GM19397 (cell line): ENCODE measurements around the gene KLHDC4.
"Not testable (repeated sequence)": the region's sequence is repeated elsewhere in the genome, so short reads cannot be mapped to it uniquely, and the experiment has no call there.

Experiments
- ATAC-seq: cut with Tn5 transposase; IDR thresholded peaks from one replicate; pipeline ENCODE4 v1.9.1; 2021; ENCODE audit warnings: mild to moderate bottlenecking, moderate library complexity; ENCODE audit not compliant: unreplicated experiment

Gene KLHDC4

DNA sequence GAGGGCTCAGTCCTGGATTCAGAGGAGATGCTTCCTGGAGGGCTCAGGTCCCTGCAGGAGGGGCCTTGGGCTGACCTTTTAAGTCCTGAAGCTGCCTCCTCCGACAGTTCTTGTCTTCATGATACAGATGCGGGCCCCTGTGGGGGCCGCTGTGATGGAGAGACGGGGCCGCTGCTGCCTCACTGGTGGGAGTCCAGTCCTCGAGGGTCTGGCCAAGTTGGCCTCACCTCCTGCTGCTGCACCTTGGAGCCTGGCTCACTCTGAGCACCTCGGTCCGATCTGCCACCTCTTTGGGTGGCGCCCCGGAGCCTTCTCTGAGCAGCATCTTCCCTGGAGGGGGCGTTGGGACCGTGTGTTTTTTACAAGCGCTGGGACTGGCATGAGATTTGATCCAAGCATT is 79.1 kb downstream of the KLHDC4 start:
- no peak for ATAC-seq

GRCh38 chr16:87685766-87686165 is 80.0 kb downstream of the KLHDC4 start:
- ATAC-seq = no peak

DNA sequence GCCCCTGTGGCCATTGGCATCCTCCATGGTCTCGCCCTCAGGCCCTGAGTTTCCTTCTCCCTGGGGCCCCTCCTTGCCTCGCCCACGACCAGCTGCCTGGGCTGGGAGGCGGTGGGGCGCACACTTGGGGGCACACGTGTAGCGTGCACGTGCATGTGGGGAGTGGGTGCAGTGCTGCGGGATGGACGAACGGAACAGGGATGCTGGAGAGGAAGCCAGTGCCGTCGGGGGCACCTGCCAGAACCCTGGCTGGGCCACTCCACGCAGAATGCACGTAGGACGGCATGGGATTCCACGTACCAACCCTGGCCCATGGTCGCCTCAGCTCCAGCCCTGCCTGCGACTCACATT is 80.4 kb downstream of the KLHDC4 start:
- ATAC-seq = no peak

- ATAC-seq = no peak
These were observed 80.9 kb downstream of the KLHDC4 start for GRCh38 chr16:87684711-87685404.

GRCh38 chr16:87684106-87684677 is 81.6 kb downstream of the KLHDC4 start:
- no peak for ATAC-seq

GRCh38 chr16:87682852-87683399 is 82.9 kb downstream of the KLHDC4 start:
- ATAC-seq = no peak

GRCh38 chr16:87681981-87682570 is 83.7 kb downstream of the KLHDC4 start:
- ATAC-seq = no peak

DNA sequence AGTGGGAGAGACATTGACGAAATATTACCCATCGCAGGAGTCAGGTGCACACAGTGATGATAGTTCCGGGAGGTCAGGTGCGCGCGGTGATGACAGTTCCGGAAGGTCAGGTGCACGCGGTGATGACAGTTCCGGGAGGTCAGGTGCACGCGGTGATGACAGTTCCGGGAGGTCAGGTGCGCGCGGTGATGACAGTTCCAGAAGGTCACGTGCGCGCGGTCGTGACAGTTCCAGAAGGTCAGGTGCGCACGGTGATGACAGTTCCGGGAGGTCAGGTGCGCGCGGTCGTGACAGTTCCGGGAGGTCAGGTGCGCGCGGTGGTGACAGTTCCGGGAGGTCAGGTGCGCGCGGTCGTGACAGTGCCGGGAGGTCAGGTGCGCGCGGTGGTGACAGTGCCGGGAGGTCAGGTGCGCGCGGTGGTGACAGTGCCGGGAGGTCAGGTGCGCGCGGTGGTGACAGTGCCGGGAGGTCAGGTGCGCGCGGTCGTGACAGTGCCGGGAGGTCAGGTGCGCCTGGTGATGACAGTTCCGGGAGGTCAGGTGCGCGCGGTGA is 84.7 kb downstream of the KLHDC4 start:
- ATAC-seq = not testable (repeated sequence)

GRCh38 chr16:87680272-87680644 is 85.5 kb downstream of the KLHDC4 start:
- ATAC-seq = no peak

- ATAC-seq = no peak
These were observed 86.1 kb downstream of the KLHDC4 start for GRCh38 chr16:87679593-87680271.

GRCh38 chr16:87678618-87679017 is 87.2 kb downstream of the KLHDC4 start:
- no peak for ATAC-seq

DNA sequence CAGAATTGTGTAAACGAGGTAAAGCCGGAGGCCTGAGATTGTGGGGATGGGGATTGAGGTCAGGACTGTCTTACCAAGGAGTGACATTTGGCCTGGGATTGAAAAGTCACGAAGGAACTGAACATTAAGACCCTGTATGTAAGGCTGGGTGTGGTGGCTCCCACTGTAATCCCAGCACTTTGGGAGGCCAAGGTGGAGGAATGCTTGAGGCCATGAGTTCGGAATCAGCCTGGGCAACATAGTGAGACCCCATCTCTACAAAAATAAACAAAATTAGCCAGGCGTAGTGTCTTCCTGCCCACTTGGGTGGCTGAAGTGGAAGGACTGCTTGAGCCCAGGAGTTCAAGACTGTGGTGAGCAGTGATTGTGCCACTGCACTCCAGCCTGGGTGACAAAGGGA is 88.0 kb downstream of the KLHDC4 start:
- ATAC-seq = no peak

- no peak for ATAC-seq
These were observed 90.6 kb downstream of the KLHDC4 start for GRCh38 chr16:87675111-87675719.

DNA sequence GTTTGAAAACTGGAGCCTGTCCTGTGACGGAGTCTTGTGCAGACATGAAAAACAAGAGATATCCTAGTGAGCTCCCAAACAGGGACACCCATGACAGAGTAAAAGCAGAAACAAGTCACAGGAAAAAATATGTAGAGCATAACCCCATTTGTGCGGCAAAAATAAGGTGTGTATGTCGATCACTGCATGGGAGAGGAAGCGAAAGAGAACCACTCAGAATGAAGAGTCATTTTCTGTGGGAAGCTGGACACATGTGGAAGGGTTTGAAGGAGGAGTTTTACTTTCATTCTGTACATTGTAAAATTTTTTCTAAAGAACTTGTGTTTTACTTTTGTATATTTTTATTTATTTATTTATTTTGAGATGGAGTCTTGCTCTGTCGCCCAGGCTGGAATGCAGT is 91.4 kb downstream of the KLHDC4 start:
- no peak for ATAC-seq

- no peak for ATAC-seq
These were observed 94.0 kb downstream of the KLHDC4 start for GRCh38 chr16:87671715-87672270.

GRCh38 chr16:87671221-87671620 is 94.6 kb downstream of the KLHDC4 start:
- ATAC-seq = no peak

DNA sequence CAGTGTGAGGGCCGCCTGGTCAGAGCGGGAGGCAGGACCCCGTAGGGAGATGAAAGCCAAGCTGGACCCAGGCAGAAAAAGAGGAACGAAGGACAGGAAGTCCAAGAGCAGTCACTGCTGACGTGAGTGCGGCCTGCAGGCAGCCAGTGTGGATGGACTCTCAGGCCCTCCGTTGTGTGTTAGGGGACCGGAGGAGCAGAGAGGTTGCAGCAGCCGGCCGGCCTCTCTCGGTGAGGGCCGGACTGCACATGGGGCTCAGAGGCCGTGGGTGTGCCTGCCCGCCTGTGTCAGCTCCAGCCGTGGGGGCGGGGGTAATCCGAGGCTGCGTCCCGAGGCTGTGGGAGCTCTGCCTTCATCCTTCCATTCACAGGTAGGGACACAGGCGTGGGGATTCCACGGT is 96.1 kb downstream of the KLHDC4 start:
- ATAC-seq = no peak

DNA sequence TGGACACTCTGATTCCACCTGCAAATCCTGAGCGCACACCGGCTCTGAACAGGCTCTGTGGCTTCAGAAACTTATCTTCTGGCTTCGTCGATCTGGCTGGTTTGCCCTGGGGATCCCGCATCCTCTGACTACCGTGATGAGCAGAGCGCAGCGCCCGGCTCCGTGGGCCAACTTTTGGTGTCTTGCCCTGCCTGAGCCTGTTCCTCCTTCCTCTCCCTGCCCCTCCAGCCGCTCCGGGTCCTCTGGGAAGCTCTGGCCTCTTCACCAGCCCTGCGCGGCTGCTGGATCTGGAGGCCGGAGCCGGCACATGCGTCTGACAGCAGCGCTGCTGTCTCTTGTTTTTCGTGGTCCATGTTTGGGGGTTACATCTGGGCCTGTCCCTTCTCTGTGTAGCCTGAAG is 97.8 kb downstream of the KLHDC4 start:
- ATAC-seq = no peak

- ATAC-seq = no peak
These were observed 98.3 kb downstream of the KLHDC4 start for GRCh38 chr16:87667443-87667842.

GRCh38 chr16:87666919-87667318 is 98.9 kb downstream of the KLHDC4 start:
- ATAC-seq = no peak

DNA sequence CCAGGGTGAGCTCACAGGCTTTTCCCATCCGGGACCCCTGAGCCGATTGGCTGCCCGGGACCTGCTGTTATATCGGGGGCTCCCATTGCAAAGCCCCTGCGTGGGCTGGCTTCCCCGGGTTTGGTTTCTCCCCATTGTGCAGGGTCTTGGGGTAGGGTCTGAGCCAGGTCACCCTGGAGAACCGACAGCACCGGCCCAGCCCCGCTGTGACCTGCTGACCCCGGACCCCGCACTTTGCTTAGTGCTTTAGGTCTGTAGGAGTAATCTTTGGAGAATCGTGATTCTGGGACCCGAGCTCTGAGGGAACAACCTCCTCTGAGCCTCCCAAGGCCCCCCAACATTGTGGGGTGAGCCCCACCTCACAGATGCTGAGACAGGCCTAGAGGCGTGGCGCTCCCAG is 100.6 kb downstream of the KLHDC4 start:
- no peak for ATAC-seq
